ENCODE results near the gene MEX3D.

The MEX3D gene

GRCh38 chr19:1508507-1508856, 59.6 kb downstream of the MEX3D start:
- H3K4me2 ChIP-seq (ENCODE audit: insufficient read depth, low read length), result no peak overlapping the region
- 0 out of 2 replicates have a peak, but pooled peaks cover 3% of the 10 kb centered on the region for H3K4me1 ChIP-seq (ENCODE audit: insufficient read depth, low read length)
- ATAC-seq (ENCODE audit: insufficient read depth, low read depth), result no peak
- H3K27ac ChIP-seq (ENCODE audit: low read length), result no peak overlapping the region
- H3K9me3 ChIP-seq (ENCODE audit: insufficient read depth, low read length, severe bottlenecking), result no peaks in the 10 kb centered on the region
- H3K9ac ChIP-seq (ENCODE audit: low read depth, low read length), result no peak overlapping the region
- H3K36me3 ChIP-seq (ENCODE audit: insufficient read depth, low read length), result no peaks in the 10 kb centered on the region
- no peaks in the 10 kb centered on the region for H3K27me3 ChIP-seq (ENCODE audit: insufficient read depth, low read length, poor library complexity)
- no peak for TF ChIP-seq CTCF (IDR thresholded peaks at IDR 0.05; ENCODE audit: borderline replicate concordance, extremely low read depth, low read length, poor library complexity, severe bottlenecking)
- no peak for TF ChIP-seq EZH2 (IDR thresholded peaks at IDR 0.05; ENCODE audit: borderline replicate concordance, low read depth, low read length, severe bottlenecking)
- H2AFZ ChIP-seq (ENCODE audit: low read depth, low read length), result no peak overlapping the region
- DNase-seq, result no peak
- no peaks in the 10 kb centered on the region for H3K79me2 ChIP-seq (ENCODE audit: insufficient read depth, low read length)
- no peaks in the 10 kb centered on the region; the same call in 1 of the 2 replicates for H4K20me1 ChIP-seq (ENCODE audit: insufficient read depth, low read length)
- no peak overlapping the region for H3K4me3 ChIP-seq (ENCODE audit: low read depth in 1 of 2, low read length in 2 of 2)

- H3K4me2 ChIP-seq (ENCODE audit: insufficient read depth, low read length), result no peak overlapping the region
- peak overlapping the region; percentile 43; the same call in 1 of the 2 replicates for H2AFZ ChIP-seq (ENCODE audit: low read depth, low read length)
- no peak overlapping the region for H3K9ac ChIP-seq (ENCODE audit: low read depth, low read length)
Observed at GRCh38 chr19:1507763-1508506, 60.2 kb downstream of the MEX3D start.

GRCh38 chr19:1507192-1507660, 60.9 kb downstream of the MEX3D start:
- H4K20me1 ChIP-seq (ENCODE audit: insufficient read depth, low read length), result no peaks in the 10 kb centered on the region; the same call in 1 of the 2 replicates
- DNase-seq (no peak), ATAC-seq (ENCODE audit: insufficient read depth, low read depth) (no peak)
- H3K36me3 ChIP-seq (ENCODE audit: insufficient read depth, low read length), result no peaks in the 10 kb centered on the region
- TF ChIP-seq CTCF (IDR thresholded peaks at IDR 0.05; ENCODE audit: borderline replicate concordance, extremely low read depth, low read length, poor library complexity, severe bottlenecking), result no peak
- no peak for TF ChIP-seq EZH2 (IDR thresholded peaks at IDR 0.05; ENCODE audit: borderline replicate concordance, low read depth, low read length, severe bottlenecking)
- H3K4me3 ChIP-seq (ENCODE audit: low read depth in 1 of 2, low read length in 2 of 2), result no peak overlapping the region
- no peaks in the 10 kb centered on the region for H3K27me3 ChIP-seq (ENCODE audit: insufficient read depth, low read length, poor library complexity)
- H3K79me2 ChIP-seq (ENCODE audit: insufficient read depth, low read length), result no peaks in the 10 kb centered on the region
- no peak overlapping the region for H3K4me2 ChIP-seq (ENCODE audit: insufficient read depth, low read length)
- no peak overlapping the region for H3K27ac ChIP-seq (ENCODE audit: low read length)
- no peak overlapping the region for H2AFZ ChIP-seq (ENCODE audit: low read depth, low read length)
- 0 out of 2 replicates have a peak, but pooled peaks cover 3% of the 10 kb centered on the region for H3K4me1 ChIP-seq (ENCODE audit: insufficient read depth, low read length)
- no peaks in the 10 kb centered on the region for H3K9me3 ChIP-seq (ENCODE audit: insufficient read depth, low read length, severe bottlenecking)
- no peak overlapping the region for H3K9ac ChIP-seq (ENCODE audit: low read depth, low read length)

More at GRCh38 chr19:1507763-1508506, 60.2 kb downstream of the MEX3D start:
- no peak overlapping the region for H3K4me3 ChIP-seq (ENCODE audit: low read depth in 1 of 2, low read length in 2 of 2)
- 0 out of 2 replicates have a peak, but pooled peaks cover 3% of the 10 kb centered on the region for H3K4me1 ChIP-seq (ENCODE audit: insufficient read depth, low read length)
- no peaks in the 10 kb centered on the region; the same call in 1 of the 2 replicates for H4K20me1 ChIP-seq (ENCODE audit: insufficient read depth, low read length)
- ATAC-seq (ENCODE audit: insufficient read depth, low read depth) (peak; percentile 85), DNase-seq (peak; percentile 92)
- H3K36me3 ChIP-seq (ENCODE audit: insufficient read depth, low read length), result no peaks in the 10 kb centered on the region
- no peaks in the 10 kb centered on the region for H3K9me3 ChIP-seq (ENCODE audit: insufficient read depth, low read length, severe bottlenecking)
- H3K79me2 ChIP-seq (ENCODE audit: insufficient read depth, low read length), result no peaks in the 10 kb centered on the region
- H3K27me3 ChIP-seq (ENCODE audit: insufficient read depth, low read length, poor library complexity), result no peaks in the 10 kb centered on the region
- TF ChIP-seq EZH2 (IDR thresholded peaks at IDR 0.05; ENCODE audit: borderline replicate concordance, low read depth, low read length, severe bottlenecking) (no peak), CTCF (IDR thresholded peaks at IDR 0.05; ENCODE audit: borderline replicate concordance, extremely low read depth, low read length, poor library complexity, severe bottlenecking) (no peak)
- H3K27ac ChIP-seq (ENCODE audit: low read length), result no peak overlapping the region
